CD1c-positive myeloid dendritic cell (primary cell): ENCODE data around the gene MAPK6.
"Not testable (repeated sequence)": the region's sequence is repeated elsewhere in the genome, so short reads cannot be mapped to it uniquely, and the experiment has no call there.

Experiments used
- DNase-seq: peaks from one replicate; pipeline ENCODE4 v3.0.0-alpha.2; 2016; ENCODE audit errors: extremely low spot score

MAPK6 gene

DNA sequence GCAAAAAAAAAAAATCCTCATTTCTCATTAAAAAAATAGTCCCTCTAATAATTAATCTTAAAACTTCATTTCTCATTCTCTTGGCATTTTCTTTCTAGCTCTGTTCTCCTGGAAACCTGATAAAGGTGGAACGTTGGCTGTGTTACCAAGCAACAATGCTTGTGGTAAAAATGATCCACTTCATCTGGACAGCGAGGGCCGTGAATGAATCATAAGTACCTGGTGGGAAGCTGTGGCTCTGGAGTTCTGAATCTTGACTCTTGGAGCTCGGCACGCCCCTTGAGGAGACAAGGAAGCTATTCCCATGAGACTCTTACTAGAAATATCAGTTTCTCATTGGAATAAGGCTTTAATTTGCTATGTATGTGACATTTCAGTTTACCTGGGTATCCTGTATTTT lies 61.0 kb downstream of the MAPK6 start:
- no peak for DNase-seq

DNA sequence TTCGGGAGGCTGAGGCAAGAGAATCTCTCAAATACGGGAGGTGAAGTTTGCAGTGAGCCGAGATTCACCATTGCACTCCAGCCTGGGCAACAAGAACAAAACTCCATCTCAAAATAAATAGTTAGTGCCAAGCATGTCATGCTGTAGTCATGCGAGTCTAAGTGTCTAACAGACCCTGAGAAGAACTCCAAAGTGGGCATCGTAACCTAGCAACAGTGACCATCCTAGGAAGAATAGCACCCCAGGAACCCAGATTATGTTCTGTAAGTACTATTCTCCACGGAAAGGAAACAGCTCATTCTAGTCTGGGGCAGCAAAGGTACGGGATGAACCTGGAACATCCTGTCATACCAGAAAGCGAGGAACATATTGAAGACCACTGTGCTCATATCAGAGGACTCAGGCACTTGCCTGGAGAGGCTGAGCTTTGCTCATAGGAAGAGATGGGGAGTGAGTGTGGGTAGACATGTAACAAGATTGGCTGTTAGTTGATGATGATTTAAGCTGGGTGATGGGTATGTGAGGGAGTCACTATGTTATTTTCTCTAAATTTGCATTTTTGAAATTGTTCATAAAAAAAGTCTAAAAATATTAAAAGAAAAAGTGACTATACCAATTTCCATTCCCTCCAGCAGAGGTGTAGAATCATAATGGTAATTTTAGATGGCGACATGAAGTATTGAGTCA lies 61.8 kb downstream of the MAPK6 start:
- no peak for DNase-seq

DNA sequence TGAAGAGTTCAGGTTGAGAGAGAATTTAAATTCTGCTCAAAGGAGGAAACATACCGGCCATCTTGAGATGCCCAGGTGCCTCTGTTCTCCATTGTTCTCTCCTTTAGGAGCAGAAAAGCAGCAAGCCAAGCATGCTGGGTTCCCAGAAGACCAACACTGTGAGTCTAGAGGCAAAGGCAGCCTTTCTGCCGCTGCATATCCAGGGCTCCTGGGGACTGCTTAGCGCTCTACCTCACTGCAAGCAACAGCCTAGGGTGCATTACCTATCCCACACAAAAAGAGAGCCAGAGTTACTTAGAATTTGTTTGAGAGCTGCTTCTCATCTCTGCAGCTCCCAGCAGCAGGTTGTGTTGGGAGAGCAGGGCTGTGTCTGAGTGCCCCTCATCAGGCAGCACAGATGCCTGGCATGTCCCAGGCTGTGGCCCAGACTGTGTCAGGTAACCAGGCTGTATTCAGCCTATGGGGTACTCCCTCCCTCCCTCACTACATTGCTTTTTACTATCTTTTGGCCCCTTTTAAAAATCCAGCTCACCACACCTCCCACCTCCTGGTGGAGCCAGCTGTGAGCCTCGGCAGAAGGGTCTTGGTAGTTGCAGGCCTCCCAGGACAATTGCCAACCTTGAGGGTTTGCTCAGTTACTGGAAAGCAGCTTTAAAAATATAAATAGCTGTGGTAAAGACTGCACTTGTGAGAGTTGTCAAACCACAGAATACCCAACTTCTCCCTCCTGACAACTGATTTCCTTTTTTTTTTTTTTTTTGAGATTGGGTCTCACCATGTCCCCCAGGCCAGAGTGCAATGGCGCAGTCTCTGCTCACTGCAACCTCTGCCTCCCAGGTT lies 63.4 kb downstream of the MAPK6 start:
- DNase-seq = peak; percentile 26

DNA sequence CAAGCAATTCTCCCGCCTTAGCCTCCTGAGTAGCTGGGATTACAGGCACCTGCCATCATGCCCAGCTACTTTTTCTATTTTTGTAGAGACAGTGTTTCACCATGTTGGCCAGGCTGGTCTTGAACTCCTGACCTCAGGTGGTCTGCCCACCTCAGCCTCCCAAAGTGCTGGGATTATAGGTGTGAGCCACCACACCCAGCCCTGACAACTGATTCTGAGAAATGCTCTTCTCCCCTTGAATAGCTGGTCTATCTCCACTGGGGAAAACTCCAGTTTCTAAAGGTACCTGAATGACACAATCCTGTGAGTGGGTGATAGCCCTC lies 64.0 kb downstream of the MAPK6 start:
- DNase-seq = not testable (repeated sequence)

DNA sequence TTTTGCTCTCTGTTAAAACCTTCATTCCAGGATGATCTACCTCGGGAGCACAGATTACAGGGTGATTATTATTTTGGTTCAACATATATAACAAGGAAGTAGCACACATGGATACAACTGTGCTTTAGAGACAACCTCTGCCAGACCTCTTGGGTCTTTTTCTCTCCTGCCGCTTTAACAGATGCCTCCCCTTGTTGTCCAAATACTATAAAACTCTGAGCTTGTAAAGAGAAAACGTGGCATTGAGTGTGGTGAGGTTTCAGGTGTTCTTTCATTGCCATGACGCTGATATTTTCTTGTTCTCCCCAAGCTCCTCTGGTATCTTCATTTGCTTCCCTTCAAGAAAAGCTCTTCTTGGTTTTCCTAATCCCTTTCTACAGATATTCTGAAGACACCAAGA lies 64.6 kb downstream of the MAPK6 start:
- DNase-seq = no peak

DNA sequence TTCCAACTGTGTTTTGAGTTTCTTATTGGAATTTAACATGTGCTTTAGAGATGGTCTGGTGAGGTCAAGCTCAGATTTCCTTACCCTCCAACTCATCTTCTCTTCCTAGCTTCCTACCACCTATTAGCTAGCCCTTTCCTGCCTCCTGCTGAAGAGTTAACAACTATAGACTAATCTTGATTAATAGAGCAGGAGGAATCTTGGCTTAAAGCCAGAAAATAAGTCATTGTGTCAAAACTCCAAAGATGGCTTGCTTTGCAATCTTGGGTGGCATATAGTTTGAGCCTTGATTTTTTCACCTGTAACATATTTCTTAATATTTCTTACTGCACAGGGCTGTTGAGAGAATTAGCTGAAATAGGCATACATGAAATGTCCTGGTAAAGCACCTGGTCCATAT lies 66.3 kb downstream of the MAPK6 start:
- DNase-seq = no peak

DNA sequence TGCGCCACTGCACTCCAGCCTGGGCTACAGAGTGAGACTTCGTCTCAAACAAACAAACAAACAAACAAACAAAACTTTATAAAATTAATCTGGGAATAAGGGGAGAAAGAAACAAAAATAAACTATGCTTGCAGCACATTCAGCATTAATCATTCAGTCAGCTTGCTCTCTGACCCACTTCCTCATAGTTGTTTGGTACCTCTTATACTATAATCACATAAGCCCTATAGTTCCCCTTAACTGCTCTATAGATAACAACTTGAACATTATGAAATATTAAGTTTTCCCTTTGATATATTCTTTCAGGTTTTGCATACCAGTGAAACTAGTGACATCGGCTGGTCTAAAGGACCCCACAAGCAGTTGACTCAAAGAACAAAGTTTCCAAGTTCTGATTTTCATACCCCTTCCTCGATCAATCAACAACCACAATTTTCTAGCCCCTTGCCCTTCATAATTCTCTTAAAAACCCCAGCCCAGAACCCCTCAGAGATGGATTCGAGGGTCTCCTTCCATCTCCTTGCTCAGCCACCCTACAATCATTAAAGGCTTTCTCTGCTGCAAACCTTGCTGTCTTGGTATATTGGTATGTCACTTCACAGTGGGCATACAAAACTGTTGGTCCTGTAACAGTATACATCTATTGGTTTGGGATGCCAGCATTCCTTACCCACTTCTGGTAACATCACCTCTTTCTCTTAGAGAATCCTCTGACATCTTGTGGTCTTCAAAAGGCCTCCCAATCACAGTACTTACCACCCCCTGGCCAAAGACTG lies 67.2 kb downstream of the MAPK6 start:
- peak; percentile 62 for DNase-seq

DNA sequence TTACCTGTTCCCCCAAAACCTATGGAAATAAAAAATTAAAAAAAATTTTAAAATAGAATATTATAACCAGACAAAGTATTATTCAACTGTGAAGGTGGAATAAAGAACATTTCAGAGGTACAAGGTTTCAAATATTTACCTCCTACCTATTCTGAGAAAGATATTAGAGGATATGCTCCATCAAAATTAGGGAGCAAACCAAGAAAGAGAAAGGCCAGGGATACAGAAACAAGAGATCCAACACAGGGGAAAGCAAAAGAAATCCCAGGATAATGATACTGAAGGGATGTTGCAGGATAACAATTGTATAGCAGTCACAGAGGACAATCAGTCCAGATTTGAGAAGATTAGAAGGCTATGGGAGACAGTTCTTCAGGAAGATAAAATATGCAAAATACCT lies 71.2 kb downstream of the MAPK6 start:
- no peak for DNase-seq

DNA sequence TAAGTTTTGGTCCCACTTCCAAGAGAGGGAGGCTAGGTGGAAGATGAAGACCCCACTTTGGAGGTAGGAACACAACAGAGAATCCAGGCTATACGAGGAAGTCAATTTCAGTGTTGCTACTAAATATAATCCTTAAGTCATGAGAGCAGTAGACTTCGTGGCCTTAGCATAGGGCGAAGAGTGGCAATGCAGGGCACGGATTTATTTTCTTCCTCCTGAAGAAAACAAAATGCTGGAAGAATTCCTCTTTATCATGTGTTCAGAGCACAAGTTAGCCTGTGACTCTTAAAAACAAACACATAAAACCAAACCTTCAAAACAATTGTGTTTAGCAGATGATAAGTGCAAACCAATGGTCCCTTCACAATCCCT lies 74.1 kb downstream of the MAPK6 start:
- no peak for DNase-seq

DNA sequence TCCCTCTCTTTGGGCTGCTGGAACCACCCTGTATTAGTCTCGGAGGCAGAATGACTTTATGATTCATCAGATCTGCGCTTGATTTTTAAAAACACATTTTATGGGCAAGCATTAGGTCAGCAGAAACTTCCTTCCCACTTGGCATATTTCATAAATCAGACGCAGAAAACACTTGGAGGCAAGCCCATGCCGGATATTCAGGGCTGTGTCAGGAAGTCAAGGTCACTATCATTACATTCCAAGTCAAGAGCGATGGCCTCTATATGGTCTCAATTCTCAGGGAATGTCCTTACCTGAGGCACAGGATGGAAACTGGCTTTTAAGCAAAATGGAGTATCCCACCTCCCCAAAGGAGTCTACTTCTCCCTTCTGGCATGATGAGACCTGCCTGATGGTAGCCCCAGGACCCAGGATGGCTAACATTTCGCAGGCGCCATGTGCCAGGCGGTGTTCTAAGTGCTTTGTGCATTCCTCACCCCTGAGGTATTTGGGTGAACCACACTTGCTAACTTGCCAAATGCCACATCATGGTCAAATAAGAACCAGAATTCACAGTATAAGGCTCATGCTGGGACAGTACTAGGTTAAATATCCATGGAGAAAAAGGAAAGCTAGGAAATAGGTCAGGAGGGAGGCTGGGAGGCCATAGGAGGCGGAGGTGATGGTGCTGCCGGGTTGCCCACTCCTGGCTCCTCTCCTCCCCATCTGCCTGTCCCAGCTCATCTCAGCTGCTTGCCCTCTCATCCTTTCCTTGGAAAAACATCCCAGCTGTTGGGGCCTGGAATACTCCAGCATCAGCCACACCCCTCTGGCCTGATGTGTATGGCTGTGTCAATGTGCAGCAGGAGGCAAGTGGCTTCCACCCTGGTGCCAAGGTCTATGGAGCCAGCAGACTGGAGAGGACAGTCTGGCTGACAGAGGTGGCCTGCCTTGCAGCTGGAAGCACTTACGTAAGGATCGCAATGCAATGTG lies 74.8 kb downstream of the MAPK6 start:
- peak; percentile 28 for DNase-seq

DNA sequence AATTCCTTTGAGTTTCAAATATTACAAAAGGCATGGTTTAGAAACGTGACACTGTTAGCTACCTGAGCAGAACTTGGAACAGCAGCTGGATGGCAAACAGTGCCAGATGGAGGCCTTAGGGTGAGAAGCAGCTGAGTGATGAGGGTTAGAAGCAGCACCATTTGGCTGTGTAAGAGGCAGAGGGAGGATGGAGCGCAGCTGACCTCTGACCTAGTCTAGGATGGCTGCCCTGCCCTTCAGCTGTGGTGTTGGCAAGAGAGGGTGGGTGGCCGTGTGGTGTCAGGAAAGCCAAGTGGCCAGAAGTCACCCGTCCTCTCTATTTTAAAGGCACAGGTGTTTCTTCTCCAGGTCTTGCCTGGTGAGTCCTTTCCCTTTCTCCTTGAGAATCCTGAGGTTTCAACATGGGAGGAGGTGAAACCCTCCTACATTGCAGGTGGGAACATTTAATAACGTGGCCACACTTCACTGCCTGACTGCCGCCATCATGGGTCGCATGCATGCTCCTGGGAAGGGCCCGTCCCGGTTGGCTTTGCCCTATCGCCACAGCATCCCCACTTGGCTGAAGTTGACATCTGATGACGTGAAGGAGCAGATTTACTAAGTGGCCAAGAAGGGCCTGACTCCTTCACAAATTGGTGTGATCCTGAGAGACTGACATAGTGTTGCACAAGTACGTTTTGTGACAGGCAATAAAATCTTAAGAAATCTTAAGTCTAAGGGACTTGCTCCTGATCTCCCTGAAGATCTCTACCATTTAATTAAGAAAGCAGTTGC lies 76.0 kb downstream of the MAPK6 start:
- no peak for DNase-seq

DNA sequence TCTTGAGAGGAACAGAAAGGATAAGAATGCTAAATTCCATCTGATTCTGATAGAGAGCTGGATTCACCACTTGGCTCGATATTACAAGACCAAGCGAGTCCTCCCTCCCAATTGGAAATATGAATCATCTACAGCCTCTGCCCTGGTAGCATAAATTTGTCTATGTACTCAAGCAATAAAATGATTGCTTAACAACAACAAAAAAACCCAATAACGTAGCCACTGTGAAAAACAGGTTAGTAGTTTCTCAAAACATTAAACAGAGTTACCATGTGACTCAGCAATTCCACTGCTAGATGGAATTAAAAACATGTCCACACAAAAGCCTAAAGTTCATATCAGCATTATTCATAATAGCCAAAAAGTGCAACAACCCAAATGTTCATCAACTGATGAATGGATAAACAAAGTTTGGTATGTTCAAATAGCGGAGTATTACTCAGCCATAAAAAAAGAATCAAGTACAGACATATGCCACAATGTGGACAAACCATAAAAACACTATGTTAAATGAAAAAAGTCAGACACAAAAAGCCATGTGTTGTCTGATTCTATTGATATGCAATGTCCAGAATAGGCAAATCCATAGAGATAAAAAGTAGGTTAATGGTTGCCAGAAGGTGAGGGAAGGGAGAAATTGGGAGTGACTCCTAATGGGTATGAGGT lies 76.7 kb downstream of the MAPK6 start:
- DNase-seq = no peak

DNA sequence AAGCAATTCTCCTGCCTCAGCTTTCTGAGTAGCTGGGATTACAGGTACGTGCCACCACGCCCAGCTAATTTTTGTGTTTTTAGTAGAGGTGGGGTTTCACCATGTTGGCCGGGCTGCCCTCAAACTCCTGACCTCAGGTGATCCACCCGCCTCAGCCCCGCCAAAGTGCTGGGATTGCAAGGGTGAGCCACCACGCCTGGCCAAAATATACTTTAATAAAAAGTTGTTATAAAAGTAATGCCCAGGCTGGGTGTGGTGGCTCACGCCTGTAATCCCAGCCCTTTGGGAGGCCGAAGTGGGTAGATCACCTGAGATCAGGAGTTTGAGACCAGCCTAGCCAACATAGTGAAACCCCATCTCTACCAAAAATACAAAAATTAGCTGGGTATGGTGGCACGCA lies 77.5 kb downstream of the MAPK6 start:
- not testable (repeated sequence) for DNase-seq

DNA sequence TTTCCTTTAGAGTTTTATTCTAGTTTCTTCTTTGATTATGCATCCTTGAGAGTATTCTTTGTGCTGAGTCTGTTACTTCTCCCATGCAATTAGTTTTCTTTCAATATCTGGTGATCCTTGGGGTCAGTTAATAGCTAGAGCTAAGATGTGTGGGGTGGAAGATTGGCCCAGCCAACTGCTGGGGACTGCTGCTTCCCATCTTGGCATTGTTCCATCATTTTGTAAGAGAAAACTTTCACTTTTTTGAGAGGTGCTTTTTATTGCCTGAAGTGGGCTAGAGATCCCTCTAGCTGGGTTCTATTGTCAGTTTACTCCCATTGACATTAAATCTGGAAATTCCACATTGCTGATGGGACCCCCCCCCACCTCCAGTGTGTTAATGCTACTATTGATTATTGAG lies 78.2 kb downstream of the MAPK6 start:
- DNase-seq = no peak

DNA sequence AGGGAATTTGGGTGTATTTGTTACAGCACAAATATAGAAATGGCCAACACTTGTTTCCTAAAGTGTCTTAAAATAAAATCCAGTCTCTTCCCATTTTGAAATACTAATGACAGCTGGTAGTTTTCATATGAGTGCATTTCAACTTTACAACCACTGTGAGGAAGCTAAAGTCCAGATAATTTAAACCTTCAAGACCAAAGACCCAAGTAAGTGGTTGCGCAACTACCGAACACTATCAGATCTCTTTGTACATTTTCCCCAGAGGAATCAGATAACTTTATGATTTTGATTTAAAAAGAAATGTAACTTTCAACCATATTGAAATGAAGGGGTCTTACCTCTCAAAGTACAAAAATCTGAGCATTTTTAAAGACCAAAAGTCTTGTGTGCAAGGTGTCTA lies 79.3 kb downstream of the MAPK6 start:
- peak; percentile 27 for DNase-seq

DNA sequence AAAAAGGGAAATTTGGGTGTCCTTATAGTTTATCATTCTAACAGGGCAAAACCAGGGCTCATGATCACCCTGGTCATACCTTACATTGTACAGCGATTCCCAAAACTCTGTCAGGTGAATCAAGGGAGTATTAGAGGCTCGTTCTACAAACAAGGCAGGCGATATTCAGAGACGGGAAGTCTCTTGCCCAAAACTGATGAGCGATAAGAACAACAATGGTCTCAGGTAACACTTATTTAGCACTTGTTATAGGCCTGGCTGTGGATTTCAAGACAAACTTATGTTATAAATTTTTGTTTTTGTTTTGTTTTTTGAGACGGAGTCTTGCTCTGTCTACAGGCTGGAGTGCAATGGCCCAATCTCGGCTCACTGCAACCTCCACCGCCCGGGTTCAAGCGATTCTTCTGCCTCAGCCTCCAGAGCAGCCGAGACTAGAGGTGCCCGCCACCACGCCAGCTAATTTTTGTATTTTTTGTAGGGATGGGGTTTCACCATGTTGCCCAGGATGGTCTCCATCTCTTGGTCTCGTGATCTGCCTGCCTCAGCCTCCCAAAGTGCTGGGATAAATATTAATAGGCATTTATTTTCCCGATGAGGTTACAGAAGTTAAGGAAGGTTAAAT lies 80.7 kb downstream of the MAPK6 start:
- DNase-seq = no peak

DNA sequence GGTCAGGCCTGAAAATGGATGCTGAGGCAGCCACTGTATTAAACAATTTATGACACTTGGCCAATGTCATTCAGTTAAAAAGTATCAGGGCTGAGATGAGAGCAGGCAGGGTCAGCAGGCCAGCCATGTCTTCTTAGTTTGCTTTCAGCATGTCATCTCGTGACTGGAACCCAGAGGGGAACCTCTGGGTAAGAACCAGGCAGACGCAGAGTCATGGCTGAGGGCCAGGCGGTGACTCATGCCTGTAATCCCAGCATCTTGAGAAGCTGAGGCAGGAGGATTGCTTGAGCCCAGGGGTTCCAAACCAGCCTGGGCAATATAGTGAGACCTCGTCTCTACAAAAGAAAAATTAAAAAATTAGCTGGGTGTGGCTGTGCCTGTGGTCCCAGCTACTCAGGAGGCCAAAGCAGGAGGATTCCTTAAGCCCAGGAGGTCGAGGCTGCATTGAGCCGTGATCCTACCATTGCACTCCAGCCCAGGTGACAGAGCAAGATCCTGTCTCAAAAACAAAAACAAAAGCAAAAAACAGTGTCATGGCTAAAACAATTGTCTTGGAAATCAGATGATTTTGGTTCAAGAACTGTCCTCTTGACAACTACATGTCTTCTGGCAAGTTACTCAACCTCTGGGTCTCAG lies 81.9 kb downstream of the MAPK6 start:
- peak; percentile 90 for DNase-seq

DNA sequence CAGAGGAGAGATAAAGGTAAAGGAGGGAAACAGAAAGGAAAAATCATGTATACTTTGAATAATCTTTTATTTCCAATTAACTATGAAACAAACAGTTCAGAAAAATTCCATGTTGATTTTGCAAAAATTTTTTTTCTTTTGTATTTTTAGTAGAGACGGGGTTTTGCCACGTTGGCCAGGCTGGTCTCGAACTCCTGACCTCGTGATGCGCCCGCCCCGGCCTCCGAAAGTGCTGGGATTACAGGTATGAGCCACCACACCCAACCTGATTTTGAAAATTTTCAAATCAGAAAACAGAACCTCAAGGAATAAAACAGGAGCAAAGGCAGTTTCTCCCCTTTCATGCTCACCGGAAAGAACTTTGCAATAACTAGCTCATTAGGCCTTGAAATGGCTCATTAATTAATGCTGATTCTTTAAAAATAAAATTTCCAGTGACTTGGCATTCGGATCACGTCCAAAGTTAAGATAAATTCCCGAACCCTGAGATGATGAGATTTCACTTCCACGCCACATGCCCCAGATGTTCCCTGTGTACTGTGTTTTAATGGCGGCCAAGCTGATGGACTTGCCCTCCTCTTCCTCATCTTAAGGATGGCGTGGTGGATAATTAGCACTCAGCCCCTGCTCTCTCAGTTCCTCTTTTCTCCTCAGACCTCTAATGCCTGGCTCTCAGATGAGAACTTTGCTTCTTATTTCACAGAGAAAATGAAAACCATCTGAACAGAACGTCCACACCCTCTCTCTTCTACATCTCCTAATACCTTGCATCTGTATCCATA lies 82.7 kb downstream of the MAPK6 start:
- peak; percentile 78 for DNase-seq

DNA sequence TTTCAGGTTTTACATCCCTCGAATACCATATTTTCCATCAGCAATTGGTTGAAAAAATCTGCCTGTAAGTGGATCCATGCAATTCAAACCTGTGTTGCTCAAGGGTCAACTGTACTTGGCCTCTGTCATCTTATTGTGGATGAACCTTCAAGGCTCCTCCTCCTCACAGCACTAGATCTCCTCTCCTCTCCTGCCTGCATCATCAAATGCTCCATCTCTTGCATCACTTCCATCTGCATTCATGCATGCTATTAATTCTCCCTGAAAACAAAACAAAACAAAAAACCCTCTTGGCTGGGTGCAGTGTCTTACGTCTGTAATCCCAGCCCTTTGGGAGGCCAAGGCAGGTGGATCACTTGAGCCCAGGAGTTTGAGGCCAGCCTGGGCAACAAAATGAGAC lies 83.4 kb downstream of the MAPK6 start:
- peak; percentile 12 for DNase-seq
